Fibroblast of skin of left quadriceps (primary cell): ENCODE data around the gene PTPRN2.
"Not testable (repeated sequence)": the region's sequence is repeated elsewhere in the genome, so short reads cannot be mapped to it uniquely, and the experiment has no call there.

Experiments
- DNase-seq, 2 experiments: peaks; one replicate each; pipeline ENCODE4 v3.0.0-alpha.2; 2013; ENCODE audit warnings: low read depth in 2 of 2

PTPRN2 gene

GRCh38 chr7:158532093-158532627 lies 55.5 kb downstream of the PTPRN2 start:
- no peak for DNase-seq

GRCh38 chr7:158531661-158532060 lies 56.0 kb downstream of the PTPRN2 start:
- DNase-seq: no peak

DNA sequence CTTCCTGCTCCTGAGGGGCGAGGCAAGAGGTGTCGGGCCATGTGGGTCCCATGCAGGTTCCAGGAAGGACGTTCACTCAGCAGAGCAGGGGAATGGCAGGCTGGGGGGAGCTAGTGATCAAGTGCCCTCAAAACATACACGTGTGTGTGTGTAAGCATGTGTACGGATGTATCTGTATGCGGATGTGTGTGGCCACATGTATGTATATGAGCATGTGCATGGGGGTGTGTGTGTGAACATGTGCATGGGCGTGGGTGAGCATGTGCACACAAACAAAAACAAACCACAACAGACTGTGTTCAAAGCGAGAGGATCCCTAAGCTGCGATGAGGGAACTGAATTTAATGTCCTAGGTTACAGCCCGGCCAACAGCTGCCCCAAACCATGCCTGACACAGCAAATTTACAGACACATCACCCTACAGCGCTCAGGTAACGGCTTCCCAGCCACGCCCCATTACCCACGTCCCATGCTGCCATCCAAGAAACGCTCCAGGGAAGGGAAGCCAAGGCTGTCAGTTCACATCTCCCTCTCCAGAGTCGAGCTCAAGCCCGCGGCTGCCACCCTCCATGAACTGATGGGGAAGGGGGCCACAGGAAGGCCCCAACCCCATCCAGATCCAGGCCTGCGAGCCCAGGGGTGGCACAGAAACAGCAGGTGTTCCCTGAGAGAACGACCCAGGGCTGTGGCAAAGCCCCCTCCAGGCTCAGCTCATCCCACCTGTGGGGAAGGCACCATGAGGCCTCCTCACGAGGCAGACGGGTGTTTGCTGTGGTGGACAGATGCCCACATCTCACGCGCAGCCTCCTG lies 56.6 kb downstream of the PTPRN2 start:
- no peak for DNase-seq

GRCh38 chr7:158529181-158530096 lies 58.2 kb downstream of the PTPRN2 start:
- no peak for DNase-seq

- DNase-seq: no peak
Measured at GRCh38 chr7:158527915-158528502, 59.6 kb downstream of the PTPRN2 start.

- DNase-seq: no peak
Measured at GRCh38 chr7:158527495-158527894, 60.1 kb downstream of the PTPRN2 start.

DNA sequence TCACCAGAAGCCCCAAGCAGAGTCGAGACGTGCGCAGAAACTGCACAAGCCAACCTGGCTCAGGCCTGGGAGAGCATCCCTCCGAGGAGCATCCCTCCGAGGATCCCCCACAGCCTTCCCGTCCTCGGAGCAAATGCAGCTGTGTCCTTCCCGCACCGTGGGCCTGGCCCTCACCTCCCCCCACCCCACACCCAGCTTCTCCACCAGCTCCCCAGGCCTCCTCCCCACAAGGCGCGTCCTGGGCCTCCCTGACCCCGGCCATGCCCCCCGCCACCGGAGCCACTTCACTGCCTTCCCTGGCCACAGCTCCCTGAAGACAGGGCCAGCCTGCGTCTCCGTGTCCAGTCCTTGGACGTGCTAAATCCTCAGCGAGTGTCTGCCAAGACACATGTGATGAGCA lies 60.6 kb downstream of the PTPRN2 start:
- DNase-seq: no peak

GRCh38 chr7:158526531-158526930 lies 61.1 kb downstream of the PTPRN2 start:
- no peak for DNase-seq

DNA sequence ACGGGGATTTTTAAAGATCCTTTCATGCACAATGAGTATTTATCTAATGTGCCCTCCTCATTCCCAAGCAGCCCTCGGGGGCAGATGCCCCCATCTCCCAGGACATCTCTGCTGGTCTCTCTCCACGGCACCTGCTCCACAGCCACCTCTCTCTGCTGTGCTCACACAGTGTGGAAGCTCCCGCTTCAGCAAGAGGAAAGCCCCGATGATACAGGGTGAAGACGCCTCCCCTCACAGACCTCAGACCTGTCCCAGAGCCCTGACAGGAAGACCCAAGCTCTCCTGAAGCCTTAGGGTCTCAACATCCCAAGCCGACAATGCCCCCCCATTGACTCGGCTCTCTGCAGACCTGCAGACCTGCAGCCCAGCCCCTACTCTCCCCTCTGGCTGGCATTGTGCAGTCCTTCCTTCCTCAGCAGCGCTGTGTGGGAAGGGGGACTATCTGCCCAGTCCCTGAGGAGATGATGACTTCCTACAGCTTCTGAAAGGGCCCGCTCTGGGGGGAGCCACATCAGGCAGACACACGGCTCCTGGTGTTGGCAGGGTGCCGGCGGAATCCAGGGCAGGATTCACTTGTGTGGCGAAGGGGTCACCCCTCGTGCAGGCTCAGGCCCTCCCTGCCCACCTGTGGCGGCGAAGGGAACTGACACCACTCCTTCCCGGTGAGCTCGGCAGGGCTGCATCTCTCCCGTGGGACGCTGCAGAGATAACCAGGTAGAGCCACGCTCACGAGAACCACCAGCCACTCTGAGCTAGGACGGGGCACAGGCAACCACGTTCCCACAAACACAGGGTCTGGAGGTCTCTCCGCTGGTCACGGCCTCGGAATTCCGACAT lies 61.8 kb downstream of the PTPRN2 start:
- DNase-seq: no peak

DNA sequence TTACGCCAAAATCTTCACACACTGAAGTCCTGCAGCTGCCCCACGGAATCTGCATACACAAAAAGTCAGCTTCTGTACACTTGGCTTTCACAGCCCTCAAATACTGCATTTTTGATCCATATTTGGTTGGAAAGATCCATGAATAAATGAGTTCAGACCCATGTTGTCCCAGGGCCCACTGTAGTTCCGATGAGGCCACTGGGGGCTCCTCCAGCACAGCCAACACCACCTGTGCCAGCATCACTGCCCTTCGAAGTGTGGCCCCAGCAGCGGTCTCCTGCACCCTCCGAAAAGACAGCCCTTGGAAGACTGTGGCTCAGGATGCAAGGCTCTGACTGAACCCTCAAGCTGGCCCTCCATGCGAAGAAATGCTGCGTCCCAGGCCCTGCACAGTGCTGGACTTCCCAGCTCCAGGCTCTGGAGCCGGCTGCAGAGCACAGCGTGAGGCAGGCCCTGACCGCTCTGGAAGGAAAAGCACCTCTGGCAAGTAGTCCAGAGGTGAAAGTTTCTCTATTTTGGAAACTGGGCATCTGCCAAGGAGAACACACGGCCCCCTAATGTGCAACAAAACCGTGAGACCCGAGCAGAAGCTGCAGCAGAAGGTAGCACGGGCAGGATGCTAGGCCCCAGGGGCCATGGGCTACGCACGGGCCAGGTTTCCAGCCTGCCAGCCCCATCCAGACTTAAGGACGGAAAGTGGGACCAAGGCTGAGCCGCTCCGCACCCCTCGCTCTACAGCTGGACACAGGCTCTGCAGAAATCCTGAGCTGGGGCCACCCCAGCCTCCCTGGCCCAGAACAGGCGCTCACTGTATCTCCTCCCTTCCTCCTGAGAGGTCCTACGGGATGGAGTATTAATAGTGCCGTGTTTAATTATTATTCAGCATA lies 62.6 kb downstream of the PTPRN2 start:
- no peak for DNase-seq

DNA sequence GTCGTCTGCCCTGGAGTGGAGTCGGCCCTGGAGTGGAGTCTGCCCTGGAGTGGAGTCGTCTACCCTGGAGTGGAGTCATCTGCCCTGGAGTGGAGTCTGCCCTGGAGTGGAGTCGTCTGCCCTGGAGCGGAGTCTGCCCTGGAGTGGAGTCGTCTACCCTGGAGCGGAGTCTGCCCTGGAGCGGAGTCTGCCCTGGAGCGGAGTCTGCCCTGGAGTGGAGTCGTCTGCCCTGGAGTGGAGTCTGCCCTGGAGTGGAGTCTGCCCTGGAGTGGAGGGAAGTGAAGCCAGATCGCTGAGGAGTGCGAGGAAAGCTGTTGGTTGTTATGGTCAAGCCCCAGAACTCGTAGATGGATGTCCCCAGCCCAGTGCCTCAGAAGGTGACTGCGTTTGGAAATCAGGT lies 63.3 kb downstream of the PTPRN2 start:
- DNase-seq: not testable (repeated sequence)

- not testable (repeated sequence) for DNase-seq
Measured at GRCh38 chr7:158523877-158524276, 63.7 kb downstream of the PTPRN2 start.

GRCh38 chr7:158523165-158523856 lies 64.3 kb downstream of the PTPRN2 start:
- DNase-seq: not testable (repeated sequence)

DNA sequence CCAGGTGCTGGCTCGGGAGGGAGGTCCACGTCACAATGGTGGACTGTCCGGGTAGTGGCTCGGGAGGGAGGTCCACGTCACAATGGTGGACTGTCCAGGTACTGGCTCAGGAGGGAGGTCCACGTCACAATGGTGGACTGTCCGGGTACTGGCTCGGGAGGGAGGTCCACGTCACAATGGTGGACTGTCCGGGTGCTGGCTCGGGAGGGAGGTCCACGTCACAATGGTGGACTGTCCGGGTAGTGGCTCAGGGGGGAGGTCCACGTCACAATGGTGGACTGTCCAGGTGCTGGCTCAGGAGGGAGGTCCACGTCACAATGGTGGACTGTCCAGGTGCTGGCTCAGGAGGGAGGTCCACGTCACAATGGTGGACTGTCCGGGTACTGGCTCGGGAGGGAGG lies 65.8 kb downstream of the PTPRN2 start:
- DNase-seq: not testable (repeated sequence)

DNA sequence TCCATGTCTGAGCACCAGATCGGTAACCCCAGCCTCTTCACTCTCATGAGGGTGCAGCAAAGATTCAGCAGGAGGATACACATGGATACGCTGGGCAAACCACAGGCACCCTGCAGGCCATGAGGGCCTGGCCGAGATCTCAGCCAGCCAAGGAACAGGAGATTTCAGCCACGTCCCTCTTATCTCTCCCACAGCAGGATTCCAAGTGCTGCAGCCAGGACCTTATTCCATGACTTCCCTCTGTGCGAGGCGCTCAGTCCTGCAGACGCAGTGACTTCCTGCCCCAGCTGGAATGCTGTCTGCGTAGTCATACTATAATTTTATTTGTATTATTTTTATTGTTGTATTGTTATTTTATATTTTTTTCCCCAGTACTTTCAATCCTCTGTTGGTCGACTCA lies 66.8 kb downstream of the PTPRN2 start:
- DNase-seq: no peak

DNA sequence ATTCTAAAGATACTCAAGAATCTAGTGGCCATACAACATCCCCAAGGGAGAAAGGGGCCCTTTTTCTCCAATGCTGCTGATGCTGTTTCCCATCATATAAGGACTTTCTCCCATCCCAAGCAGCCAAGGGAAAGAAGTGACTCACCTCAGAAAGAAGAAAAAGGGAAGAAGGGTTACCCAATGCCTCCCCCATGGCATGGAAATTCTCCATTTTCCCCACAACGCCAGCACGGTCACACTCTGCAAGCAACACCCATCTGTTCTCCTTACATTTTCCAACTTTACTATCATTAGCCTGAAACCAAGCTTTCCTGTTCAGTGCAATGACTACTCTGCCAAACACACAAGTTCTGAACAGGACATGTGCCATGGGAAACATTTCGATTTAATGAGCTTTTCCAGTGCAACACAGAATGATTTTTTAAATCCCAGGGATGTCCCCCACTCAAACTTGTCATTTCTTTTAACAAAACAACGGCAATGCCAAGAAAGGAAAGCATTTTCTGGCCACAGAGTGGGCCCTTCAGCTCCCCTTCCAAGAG lies 67.9 kb downstream of the PTPRN2 start:
- DNase-seq: no peak

- DNase-seq: no peak
Measured at GRCh38 chr7:158518980-158519632, 68.5 kb downstream of the PTPRN2 start.

- no peak for DNase-seq
Measured at GRCh38 chr7:158517571-158517970, 70.1 kb downstream of the PTPRN2 start.

DNA sequence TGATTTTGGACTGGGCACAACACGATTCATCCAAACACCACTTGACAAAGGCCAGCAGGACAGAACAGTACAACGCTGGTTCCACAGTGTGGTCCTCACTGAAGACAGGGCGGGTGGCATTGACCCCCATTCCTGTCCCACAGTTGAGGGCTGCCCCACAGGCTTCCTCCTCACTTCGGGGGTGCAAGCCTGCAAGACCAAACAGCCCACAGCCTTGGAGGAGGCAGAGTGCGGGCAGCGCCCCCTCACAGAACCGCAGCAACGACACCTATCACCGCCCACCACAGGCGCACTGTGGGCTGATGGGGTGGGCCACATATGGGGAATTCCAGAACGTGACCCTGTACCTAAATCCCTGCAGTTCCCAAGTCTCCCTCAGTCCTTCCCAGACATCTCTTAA lies 70.6 kb downstream of the PTPRN2 start:
- no peak for DNase-seq
